Stimulated activated CD4-positive, alpha-beta T cell treated with anti-CD3 and anti-CD28 coated beads, TNF-alpha, amount 100 ng/mL, for 48 hours (primary cell): ENCODE measurements around the gene CGNL1.
A peak's percentile ranks its signal among the peaks of the same experiment; 100 is the strongest.

Source experiments
- DNase-seq, 3 donors: peaks; one replicate each; pipeline ENCODE4 v3.0.0-alpha.2; 2020; ENCODE audit warnings: low read depth in 3 of 3

CGNL1 gene

GRCh38 chr15:57525581-57525980 lies 149.3 kb downstream of the CGNL1 start:
- DNase-seq = no peak

- no peak for DNase-seq
These were observed 149.8 kb downstream of the CGNL1 start for GRCh38 chr15:57526076-57526475.

GRCh38 chr15:57526615-57527014 lies 150.3 kb downstream of the CGNL1 start:
- no peak for DNase-seq

GRCh38 chr15:57527382-57528091 lies 151.2 kb downstream of the CGNL1 start:
- DNase-seq = no peak

GRCh38 chr15:57528940-57529565 lies 152.7 kb downstream of the CGNL1 start:
- DNase-seq = no peak

GRCh38 chr15:57529748-57530147 lies 153.4 kb downstream of the CGNL1 start:
- DNase-seq = no peak

GRCh38 chr15:57532731-57533447 lies 156.6 kb downstream of the CGNL1 start:
- no peak for DNase-seq

GRCh38 chr15:57533448-57533799 lies 157.1 kb downstream of the CGNL1 start:
- DNase-seq = no peak

- DNase-seq = no peak
These were observed 158.0 kb downstream of the CGNL1 start for GRCh38 chr15:57534281-57534680.

- no peak for DNase-seq
These were observed 160.8 kb downstream of the CGNL1 start for GRCh38 chr15:57537072-57537471.

GRCh38 chr15:57537488-57538264 lies 161.4 kb downstream of the CGNL1 start:
- DNase-seq = no peak

GRCh38 chr15:57538265-57538529 lies 161.9 kb downstream of the CGNL1 start:
- no peak for DNase-seq

- DNase-seq = no peak
These were observed 162.5 kb downstream of the CGNL1 start for GRCh38 chr15:57538821-57539220.

- no peak for DNase-seq
These were observed 163.9 kb downstream of the CGNL1 start for GRCh38 chr15:57540211-57540610.

GRCh38 chr15:57540736-57541135 lies 164.4 kb downstream of the CGNL1 start:
- no peak for DNase-seq

- DNase-seq = no peak
These were observed 165.0 kb downstream of the CGNL1 start for GRCh38 chr15:57541271-57541670.

- peak in 1 of 3 donors; percentile 33 for DNase-seq
These were observed 165.7 kb downstream of the CGNL1 start for GRCh38 chr15:57541805-57542504.

- no peak for DNase-seq
These were observed 166.2 kb downstream of the CGNL1 start for GRCh38 chr15:57542505-57542817.

- no peak for DNase-seq
These were observed 168.7 kb downstream of the CGNL1 start for GRCh38 chr15:57544848-57545480.

- no peak for DNase-seq
These were observed 169.7 kb downstream of the CGNL1 start for GRCh38 chr15:57545995-57546394.

- DNase-seq = no peak
These were observed 171.0 kb downstream of the CGNL1 start for GRCh38 chr15:57547243-57547755.
